Central memory CD4-positive, alpha-beta T cell (primary cell): ENCODE measurements around the gene FTCD.

Experiments
- DNase-seq: peaks from one replicate; pipeline ENCODE4 v3.0.0; 2022

The FTCD gene

GRCh38 chr21:46170436-46171193 lies 15.2 kb upstream of the FTCD start:
- DNase-seq: peak; percentile 32

GRCh38 chr21:46168659-46169386 lies 13.4 kb upstream of the FTCD start:
- no peak for DNase-seq

- no peak for DNase-seq
These were observed 12.9 kb upstream of the FTCD start for GRCh38 chr21:46168238-46168637.

- DNase-seq: no peak
These were observed 9.7 kb upstream of the FTCD start for GRCh38 chr21:46165098-46165497.

GRCh38 chr21:46163380-46163779 lies 8.0 kb upstream of the FTCD start:
- no peak for DNase-seq

- no peak for DNase-seq
These were observed 6.5 kb upstream of the FTCD start for GRCh38 chr21:46161633-46162592.

GRCh38 chr21:46160907-46161632 lies 5.7 kb upstream of the FTCD start:
- DNase-seq: no peak

GRCh38 chr21:46160657-46160906 lies 5.2 kb upstream of the FTCD start:
- DNase-seq: no peak

- no peak for DNase-seq
These were observed 4.7 kb upstream of the FTCD start for GRCh38 chr21:46159841-46160656.

- DNase-seq: no peak
These were observed 4.0 kb upstream of the FTCD start for GRCh38 chr21:46159390-46159789.

GRCh38 chr21:46158666-46159300 lies 3.4 kb upstream of the FTCD start:
- DNase-seq: no peak

- DNase-seq: no peak
These were observed 2.6 kb upstream of the FTCD start for GRCh38 chr21:46157987-46158451.

GRCh38 chr21:46157396-46157986 lies 2.1 kb upstream of the FTCD start:
- DNase-seq: no peak

- no peak for DNase-seq
These were observed 1.3 kb upstream of the FTCD start for GRCh38 chr21:46156678-46157077.

GRCh38 chr21:46156378-46156645 lies 933 bp upstream of the FTCD start:
- DNase-seq: no peak

- no peak for DNase-seq
These were observed 345 bp downstream of the FTCD start for GRCh38 chr21:46154955-46155513.

GRCh38 chr21:46154155-46154954 lies 1.0 kb downstream of the FTCD start:
- DNase-seq: no peak

GRCh38 chr21:46153247-46154154 lies 1.9 kb downstream of the FTCD start:
- peak; percentile 15 for DNase-seq

- no peak for DNase-seq
These were observed 2.5 kb downstream of the FTCD start for GRCh38 chr21:46152927-46153246.
